ENCODE data around the gene HES7. TPM values are rescaled to one million over a fixed set of nuclear protein-coding genes. Genes with fewer than 3 reads are reported as not detected.
A peak's percentile ranks its signal among the peaks of the same experiment; 100 is the strongest.

The HES7 gene
- total RNA-seq, 1 donor = 0.09 TPM

GRCh38 chr17:8154608-8155155 is 30.8 kb upstream of the HES7 start:
- peak overlapping the region; percentile 80 for H3K4me3 ChIP-seq (ENCODE audit: low read depth, low read length)
- DNase-seq (ENCODE audit: low read depth) = peak; percentile 37

DNA sequence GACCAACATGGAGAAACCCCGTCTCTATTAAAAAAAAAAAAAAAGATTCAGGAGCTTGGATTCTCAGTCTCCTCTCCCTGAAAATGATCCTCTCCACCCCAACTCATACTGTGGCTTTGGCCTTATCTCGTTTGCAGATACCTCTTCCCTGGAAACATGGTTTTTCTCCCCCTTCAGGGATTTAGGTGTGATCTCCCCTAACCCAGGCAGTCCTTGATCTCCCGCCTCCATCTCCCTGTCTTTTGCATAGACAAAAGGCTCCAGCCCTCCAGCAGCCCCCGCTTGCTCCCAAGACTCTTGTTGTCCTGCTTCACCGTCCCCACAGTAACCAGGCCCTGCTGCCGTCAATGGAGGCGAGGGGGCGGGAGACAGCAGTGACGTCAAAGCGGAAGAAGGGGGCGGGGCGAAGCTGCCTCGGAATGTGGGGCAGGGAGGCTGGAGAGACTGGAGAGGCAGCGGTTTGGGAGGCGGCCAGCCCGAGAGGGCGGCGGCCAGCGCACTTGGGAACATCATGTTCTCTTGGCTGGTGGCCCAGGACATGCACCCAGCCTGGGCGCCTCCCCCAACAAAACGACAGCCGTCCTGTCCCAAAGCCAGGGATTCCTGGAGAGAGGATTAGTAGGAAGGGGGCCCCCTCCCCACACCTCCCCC is 30.2 kb upstream of the HES7 start:
- TF ChIP-seq, protein P1, sequence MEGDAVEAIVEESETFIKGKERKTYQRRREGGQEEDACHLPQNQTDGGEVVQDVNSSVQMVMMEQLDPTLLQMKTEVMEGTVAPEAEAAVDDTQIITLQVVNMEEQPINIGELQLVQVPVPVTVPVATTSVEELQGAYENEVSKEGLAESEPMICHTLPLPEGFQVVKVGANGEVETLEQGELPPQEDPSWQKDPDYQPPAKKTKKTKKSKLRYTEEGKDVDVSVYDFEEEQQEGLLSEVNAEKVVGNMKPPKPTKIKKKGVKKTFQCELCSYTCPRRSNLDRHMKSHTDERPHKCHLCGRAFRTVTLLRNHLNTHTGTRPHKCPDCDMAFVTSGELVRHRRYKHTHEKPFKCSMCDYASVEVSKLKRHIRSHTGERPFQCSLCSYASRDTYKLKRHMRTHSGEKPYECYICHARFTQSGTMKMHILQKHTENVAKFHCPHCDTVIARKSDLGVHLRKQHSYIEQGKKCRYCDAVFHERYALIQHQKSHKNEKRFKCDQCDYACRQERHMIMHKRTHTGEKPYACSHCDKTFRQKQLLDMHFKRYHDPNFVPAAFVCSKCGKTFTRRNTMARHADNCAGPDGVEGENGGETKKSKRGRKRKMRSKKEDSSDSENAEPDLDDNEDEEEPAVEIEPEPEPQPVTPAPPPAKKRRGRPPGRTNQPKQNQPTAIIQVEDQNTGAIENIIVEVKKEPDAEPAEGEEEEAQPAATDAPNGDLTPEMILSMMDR (IDR thresholded peaks at IDR 0.05; ENCODE audit: insufficient read depth, low read length) = no peak
- H3K4me3 ChIP-seq (ENCODE audit: low read depth, low read length) = peak overlapping the region; percentile 80
- peak; percentile 99 for DNase-seq (ENCODE audit: low read depth)

More at GRCh38 chr17:8154608-8155155, 30.8 kb upstream of the HES7 start:
- TF ChIP-seq, protein P1 (IDR thresholded peaks at IDR 0.05; ENCODE audit: insufficient read depth, low read length) = no peak

DNA sequence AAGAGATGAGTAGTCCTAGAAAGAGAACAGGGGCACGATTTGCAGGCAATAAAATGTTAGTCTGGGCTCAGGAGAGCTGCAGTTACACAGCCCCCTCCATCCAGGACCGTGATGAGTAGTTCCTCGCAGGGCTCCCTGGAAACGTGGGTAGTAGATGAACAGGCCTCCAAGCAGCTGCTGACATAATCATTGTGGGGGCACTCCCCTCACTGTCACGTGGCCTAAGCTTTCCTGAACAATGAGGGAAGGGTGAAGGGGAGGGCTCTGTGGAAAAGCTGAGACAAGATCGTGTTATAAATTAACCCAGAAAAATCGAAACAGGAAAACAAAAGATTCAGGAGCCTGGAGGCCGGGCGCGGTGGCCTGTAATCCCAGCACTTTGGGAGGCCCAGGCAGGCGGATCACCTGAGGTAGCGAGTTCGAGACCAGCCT is 29.6 kb upstream of the HES7 start:
- peak; percentile 98 for DNase-seq (ENCODE audit: low read depth)
- TF ChIP-seq, protein P1 (IDR thresholded peaks at IDR 0.05; ENCODE audit: insufficient read depth, low read length) = no peak

GRCh38 chr17:8153031-8153451 is 29.1 kb upstream of the HES7 start:
- TF ChIP-seq, protein P1 (IDR thresholded peaks at IDR 0.05; ENCODE audit: insufficient read depth, low read length) = no peak
- H3K4me3 ChIP-seq (ENCODE audit: low read depth, low read length) = peak overlapping the region; percentile 81
- DNase-seq (ENCODE audit: low read depth) = peak; percentile 15

More for the DNA sequence above, 29.6 kb upstream of the HES7 start:
- no peak overlapping the region for H3K4me3 ChIP-seq (ENCODE audit: low read depth, low read length)

- peak within 1 kb of the TSS; percentile 81 for H3K4me3 ChIP-seq (ENCODE audit: low read depth, low read length)
- DNase-seq (ENCODE audit: low read depth) = peak; percentile 93
- TF ChIP-seq, protein P1 (IDR thresholded peaks at IDR 0.05; ENCODE audit: insufficient read depth, low read length) = no peak
These were observed 28.3 kb upstream of the HES7 start, which contains the start of gene PER1 for GRCh38 chr17:8152112-8152775. Gene PER1, minus strand, starts transcription at chr17:8152404. Its CDS starts 1,698 bp downstream, at chr17:8150706.

- TF ChIP-seq, protein P1 (IDR thresholded peaks at IDR 0.05; ENCODE audit: insufficient read depth, low read length) = no peak
- DNase-seq (ENCODE audit: low read depth) = peak; percentile 83
These were observed 27.8 kb upstream of the HES7 start for GRCh38 chr17:8151641-8152111.

More at GRCh38 chr17:8151641-8152111, 27.8 kb upstream of the HES7 start:
- peak overlapping the region; percentile 81 for H3K4me3 ChIP-seq (ENCODE audit: low read depth, low read length)

Data from fibroblast of the aortic adventitia (primary cell).